GM21717 (cell line): ENCODE data around the gene AGBL3.

Source experiments
- ATAC-seq: cut with Tn5 transposase; IDR thresholded peaks from one replicate; pipeline ENCODE4 v1.9.1; 2021; ENCODE audit warnings: mild to moderate bottlenecking, moderate library complexity; ENCODE audit not compliant: unreplicated experiment

Gene AGBL3

GRCh38 chr7:134986363-134987251 is at the start of gene AGBL3:
AGBL3 (plus strand) TSS chr7:134986508; CDS start chr7:134987934, 1,426 bp downstream.
- peak; percentile 91 for ATAC-seq

- ATAC-seq = no peak
These were observed 49.3 kb upstream of the AGBL3 start for GRCh38 chr7:134936893-134937510.

- ATAC-seq = no peak
These were observed 48.2 kb upstream of the AGBL3 start for GRCh38 chr7:134938141-134938540.

GRCh38 chr7:134939136-134939535 is 47.2 kb upstream of the AGBL3 start:
- no peak for ATAC-seq

GRCh38 chr7:134940729-134941128 is 45.6 kb upstream of the AGBL3 start:
- ATAC-seq = no peak

GRCh38 chr7:134941185-134941900 is 45.0 kb upstream of the AGBL3 start:
- ATAC-seq = no peak

- ATAC-seq = no peak
These were observed 44.4 kb upstream of the AGBL3 start for GRCh38 chr7:134941952-134942351.

GRCh38 chr7:134942690-134943466 is 43.4 kb upstream of the AGBL3 start:
- no peak for ATAC-seq

- ATAC-seq = peak; percentile 63
These were observed 42.4 kb upstream of the AGBL3 start for GRCh38 chr7:134943785-134944400.

GRCh38 chr7:134945691-134946090 is 40.6 kb upstream of the AGBL3 start:
- no peak for ATAC-seq

- no peak for ATAC-seq
These were observed 40.0 kb upstream of the AGBL3 start for GRCh38 chr7:134946260-134946659.

GRCh38 chr7:134947329-134947728 is 39.0 kb upstream of the AGBL3 start:
- no peak for ATAC-seq

- no peak for ATAC-seq
These were observed 38.5 kb upstream of the AGBL3 start for GRCh38 chr7:134947831-134948230.

- ATAC-seq = no peak
These were observed 38.1 kb upstream of the AGBL3 start for GRCh38 chr7:134948246-134948645.

GRCh38 chr7:134948736-134949135 is 37.6 kb upstream of the AGBL3 start:
- ATAC-seq = no peak

GRCh38 chr7:134949171-134949570 is 37.1 kb upstream of the AGBL3 start:
- ATAC-seq = no peak

- ATAC-seq = no peak
These were observed 31.9 kb upstream of the AGBL3 start for GRCh38 chr7:134954197-134955082.

GRCh38 chr7:134957005-134957404 is 29.3 kb upstream of the AGBL3 start:
- no peak for ATAC-seq

GRCh38 chr7:134959810-134960209 is 26.5 kb upstream of the AGBL3 start:
- ATAC-seq = no peak
